ENCODE data around the gene EFHD2.

The EFHD2 gene

DNA sequence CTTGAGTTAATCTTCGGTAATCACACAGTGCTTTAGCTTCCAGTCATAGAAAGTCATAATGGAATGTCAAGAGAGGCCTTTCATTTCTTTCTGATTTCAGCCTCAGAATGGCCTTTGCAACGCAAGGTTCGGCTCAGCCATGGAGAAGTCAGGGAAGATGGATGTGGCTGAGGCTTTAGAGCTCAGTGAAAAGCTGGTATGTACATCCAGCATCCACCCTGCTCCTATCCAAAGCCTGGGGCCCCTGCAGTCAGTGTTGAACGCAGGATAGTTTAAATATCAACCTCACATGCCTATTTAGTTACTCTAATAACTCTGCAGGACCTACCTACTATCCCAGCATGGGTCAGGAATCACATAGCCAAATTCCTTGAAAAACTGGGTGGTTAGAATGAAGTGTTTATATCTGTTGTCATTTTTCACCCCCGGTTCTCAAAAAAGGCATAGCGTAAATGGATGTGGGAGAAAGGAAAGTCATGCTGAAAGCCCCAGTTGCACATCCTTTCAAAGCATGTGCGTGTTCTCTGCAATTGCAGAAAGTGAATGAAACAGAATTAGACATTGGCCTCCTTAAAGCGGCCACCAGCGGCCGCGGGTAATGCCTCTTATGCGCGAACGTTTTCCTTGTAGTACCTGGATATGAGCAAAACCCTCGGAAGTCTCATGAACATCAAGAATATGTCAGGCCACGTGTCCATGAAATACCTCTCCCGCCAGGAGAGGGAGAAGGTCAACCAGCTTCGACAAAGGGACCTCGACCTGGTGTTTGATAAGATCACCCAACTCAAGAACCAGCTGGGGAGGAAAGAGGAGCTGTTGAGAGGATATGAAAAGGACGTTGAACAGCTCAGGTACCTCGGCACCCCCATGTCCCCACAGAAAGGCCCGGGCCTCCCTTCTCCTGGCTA is 28.8 kb upstream of the EFHD2 start:
- in situ Hi-C loops (cut with HindIII; ENCODE audit: low pct_ligation_motif_present, low sequenced_read_pairs), result no loop called here
- Histone ChIP-seq H3K27ac (no peak overlapping the region), H3K36me3 (replicated peaks) (no peaks in the 10 kb centered on the region), H3K4me3 (ENCODE audit: low read depth, low read length) (no peak overlapping the region), H3K27me3 (replicated peaks) (no peaks in the 10 kb centered on the region)
- TF ChIP-seq, protein P1, sequence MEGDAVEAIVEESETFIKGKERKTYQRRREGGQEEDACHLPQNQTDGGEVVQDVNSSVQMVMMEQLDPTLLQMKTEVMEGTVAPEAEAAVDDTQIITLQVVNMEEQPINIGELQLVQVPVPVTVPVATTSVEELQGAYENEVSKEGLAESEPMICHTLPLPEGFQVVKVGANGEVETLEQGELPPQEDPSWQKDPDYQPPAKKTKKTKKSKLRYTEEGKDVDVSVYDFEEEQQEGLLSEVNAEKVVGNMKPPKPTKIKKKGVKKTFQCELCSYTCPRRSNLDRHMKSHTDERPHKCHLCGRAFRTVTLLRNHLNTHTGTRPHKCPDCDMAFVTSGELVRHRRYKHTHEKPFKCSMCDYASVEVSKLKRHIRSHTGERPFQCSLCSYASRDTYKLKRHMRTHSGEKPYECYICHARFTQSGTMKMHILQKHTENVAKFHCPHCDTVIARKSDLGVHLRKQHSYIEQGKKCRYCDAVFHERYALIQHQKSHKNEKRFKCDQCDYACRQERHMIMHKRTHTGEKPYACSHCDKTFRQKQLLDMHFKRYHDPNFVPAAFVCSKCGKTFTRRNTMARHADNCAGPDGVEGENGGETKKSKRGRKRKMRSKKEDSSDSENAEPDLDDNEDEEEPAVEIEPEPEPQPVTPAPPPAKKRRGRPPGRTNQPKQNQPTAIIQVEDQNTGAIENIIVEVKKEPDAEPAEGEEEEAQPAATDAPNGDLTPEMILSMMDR (IDR thresholded peaks at IDR 0.05; ENCODE audit: low read depth, low read length, missing control alignments), result no peak
- DNase-seq, result no peak

DNA sequence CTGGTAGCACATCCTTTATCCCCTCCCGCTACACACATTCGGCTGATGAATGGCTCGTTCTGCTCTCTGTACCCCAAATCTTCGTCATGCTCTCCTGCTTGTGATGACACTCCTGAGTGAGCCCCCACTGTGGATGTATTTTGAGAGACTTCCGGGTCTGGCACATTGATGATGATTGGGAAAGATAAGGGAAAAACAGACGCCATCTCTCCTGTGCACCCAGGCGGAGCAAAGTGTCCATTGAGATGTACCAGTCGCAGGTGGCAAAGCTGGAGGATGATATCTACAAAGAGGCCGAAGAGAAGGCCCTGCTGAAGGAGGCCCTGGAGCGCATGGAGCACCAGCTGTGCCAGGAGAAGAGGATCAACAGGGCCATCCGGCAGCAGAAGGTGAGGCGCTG is 27.9 kb upstream of the EFHD2 start:
- in situ Hi-C loops (cut with HindIII; ENCODE audit: low pct_ligation_motif_present, low sequenced_read_pairs), result no loop called here
- Histone ChIP-seq H3K27ac (no peak overlapping the region), H3K36me3 (replicated peaks) (no peaks in the 10 kb centered on the region), H3K27me3 (replicated peaks) (no peaks in the 10 kb centered on the region), H3K4me3 (ENCODE audit: low read depth, low read length) (no peak overlapping the region)
- TF ChIP-seq, protein P1 (IDR thresholded peaks at IDR 0.05; ENCODE audit: low read depth, low read length, missing control alignments), result no peak
- DNase-seq, result no peak

DNA sequence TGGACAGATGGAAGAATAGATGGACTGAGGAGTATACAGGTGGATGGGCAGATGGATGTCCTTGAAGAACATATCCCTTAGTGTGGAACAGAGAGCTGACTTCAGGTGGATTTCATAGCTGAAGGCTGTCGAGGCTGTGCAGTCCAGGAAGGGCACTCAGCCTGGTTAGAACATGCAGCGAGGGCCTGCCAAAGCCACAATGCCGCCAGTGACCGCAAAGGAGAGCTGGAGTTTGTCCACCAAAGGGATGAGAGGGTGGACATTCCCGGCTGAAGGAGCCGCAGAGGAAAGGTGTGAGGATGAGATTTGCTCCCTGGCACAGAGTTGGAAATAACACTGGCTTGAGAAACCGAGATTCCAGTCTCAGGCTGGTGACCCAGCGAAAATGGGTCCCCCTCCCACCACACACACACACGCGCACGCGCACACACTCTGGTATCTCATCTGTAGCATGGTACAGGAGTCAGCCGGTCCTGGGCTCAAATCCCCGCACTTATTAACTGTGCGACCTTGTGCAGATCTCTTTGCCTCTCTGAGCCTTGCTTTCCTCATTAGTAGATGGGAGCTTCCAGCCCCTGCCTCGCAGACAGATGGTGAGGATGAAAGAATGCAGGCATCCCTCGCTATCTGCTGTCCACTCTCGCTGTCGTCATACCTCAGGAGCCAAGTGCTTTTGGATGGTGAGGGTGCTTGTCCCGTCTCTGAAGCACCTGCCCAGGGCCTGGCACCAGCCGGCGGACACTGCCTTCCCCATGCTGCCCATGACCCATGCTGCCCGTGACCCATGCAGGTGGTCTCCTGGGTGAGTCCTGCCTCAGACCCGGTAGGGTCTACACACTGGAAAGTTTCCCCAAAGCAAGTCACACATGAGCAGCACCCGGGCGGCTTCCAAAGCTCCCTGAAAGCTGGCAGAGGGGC is 26.8 kb upstream of the EFHD2 start:
- in situ Hi-C loops (cut with HindIII; ENCODE audit: low pct_ligation_motif_present, low sequenced_read_pairs), result no loop called here
- TF ChIP-seq, protein P1 (IDR thresholded peaks at IDR 0.05; ENCODE audit: low read depth, low read length, missing control alignments), result no peak
- Histone ChIP-seq H3K4me3 (ENCODE audit: low read depth, low read length) (no peak overlapping the region), H3K36me3 (replicated peaks) (no peaks in the 10 kb centered on the region), H3K27me3 (replicated peaks) (no peaks in the 10 kb centered on the region), H3K27ac (no peak overlapping the region)
- DNase-seq, result no peak

DNA sequence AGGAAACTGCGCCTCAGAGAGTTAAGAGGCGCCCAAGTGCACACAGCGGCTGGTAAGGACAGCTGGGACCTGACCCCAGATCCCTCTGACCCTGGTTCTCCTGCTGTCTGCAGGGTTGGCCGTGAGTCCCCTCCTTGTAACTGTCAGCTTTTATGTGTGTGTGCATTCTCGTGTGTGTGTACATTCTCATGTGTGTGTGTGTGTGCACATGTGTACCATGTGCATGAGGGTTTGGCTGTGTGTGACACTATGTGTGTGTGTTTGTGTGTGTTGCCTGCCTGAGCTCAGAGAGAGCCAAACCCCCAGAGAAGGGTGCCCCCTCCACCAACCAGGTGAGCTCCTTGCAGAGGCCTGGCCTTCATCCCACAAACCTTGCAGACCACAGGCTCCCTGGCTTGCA is 25.9 kb upstream of the EFHD2 start:
- DNase-seq, result no peak
- Histone ChIP-seq H3K36me3 (replicated peaks) (no peaks in the 10 kb centered on the region), H3K4me3 (ENCODE audit: low read depth, low read length) (no peak overlapping the region), H3K27me3 (replicated peaks) (no peaks in the 10 kb centered on the region), H3K27ac (no peak overlapping the region)
- TF ChIP-seq, protein P1 (IDR thresholded peaks at IDR 0.05; ENCODE audit: low read depth, low read length, missing control alignments), result no peak
- in situ Hi-C loops (cut with HindIII; ENCODE audit: low pct_ligation_motif_present, low sequenced_read_pairs), result no loop called here

DNA sequence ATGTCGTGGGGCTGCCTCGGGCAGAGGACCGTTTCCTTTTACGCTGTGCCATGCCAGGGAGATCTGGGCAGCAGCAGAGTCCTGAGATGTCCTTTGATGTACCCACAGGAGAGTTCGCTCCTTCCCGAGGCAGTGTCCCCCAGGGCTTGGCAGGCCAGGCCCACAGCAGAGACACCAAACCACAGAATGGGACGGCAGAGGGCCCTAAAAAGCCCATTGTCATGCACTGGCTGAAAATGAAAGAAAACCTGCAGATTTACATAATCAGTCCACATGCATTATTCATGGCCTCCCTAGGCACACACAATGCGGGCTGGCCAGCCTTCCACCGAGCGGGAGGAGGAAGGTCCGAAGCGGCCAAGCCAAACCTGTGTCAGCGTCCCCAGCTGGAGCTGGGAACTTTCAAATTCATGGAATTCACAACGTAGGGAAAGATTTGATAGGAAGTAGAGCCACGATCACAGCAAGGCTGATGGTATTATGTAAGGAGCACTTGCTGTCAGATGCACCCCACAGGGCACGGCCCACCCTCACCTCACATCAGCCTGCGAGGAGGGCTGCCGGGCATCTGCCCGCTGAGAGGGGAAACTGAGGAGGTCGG is 25.3 kb upstream of the EFHD2 start:
- Histone ChIP-seq H3K27me3 (replicated peaks) (no peaks in the 10 kb centered on the region), H3K36me3 (replicated peaks) (no peaks in the 10 kb centered on the region), H3K4me3 (ENCODE audit: low read depth, low read length) (no peak overlapping the region), H3K27ac (no peak overlapping the region)
- in situ Hi-C loops (cut with HindIII; ENCODE audit: low pct_ligation_motif_present, low sequenced_read_pairs), result no loop called here
- TF ChIP-seq, protein P1 (IDR thresholded peaks at IDR 0.05; ENCODE audit: low read depth, low read length, missing control alignments), result no peak
- no peak for DNase-seq

Data from brain microvascular endothelial cell (primary cell).